ENCODE data around the gene CRACR2B.

The CRACR2B gene

DNA sequence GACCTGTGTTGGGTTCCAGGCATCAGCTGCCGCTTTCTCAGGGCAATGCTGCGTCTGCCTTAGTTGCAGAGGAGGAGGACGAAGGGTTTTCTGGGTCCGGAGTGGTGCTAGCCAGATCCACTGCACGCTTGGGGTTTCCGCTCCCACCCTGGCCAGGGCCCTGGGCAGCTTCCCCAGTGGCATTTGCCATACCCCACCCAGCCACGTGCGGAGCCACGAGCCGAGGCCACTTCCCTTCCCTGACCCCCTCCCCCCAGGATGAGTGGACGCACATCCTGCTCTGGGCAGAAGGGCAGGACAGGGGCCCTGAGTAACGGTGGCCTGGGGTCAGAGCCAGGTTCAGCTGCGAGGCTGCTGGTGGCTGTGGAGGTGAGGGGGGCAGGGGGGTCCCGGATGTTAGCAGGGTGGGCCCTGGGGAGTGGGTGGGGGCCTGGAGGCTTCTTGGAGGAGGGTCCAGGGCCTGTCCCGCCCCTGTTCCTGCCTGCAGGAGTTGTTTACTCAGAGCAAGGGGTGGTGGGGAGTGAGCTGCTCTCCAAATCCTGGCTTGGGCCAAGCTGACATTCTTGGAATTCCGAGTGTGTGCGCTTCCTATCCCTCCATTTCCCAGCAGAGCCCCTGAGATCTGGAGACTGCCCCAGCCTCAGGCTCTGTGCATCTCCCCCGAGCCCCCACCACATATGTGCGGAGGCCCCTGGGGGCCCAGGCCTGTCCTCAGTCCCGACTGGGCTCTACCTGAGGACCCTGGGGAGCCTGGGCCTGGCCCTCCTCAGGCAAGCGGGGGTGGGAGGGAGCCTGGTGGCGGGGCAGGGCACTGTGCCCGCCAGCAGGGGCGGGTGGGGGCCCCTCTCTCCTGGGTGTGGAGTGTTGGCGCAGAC lies 16.3 kb downstream of the CRACR2B start:
- Histone ChIP-seq H3K4me1 (ENCODE audit: low read length) (peaks cover 14% of the 10 kb centered on the region), H3K27ac (ENCODE audit: low read length) (no peak overlapping the region), H3K9ac (ENCODE audit: low read length) (no peak overlapping the region), H3K4me2 (ENCODE audit: low read depth, low read length) (no peak overlapping the region), H3K79me2 (ENCODE audit: low read length) (peaks cover 31% of the 10 kb centered on the region), H3K36me3 (replicated peaks; ENCODE audit: insufficient read depth, low read length) (0 out of 2 replicates have a peak, but pooled peaks cover 4% of the 10 kb centered on the region), H2AFZ (ENCODE audit: low read length) (no peak overlapping the region), H3K4me3 (ENCODE audit: low read length) (no peak overlapping the region), H4K20me1 (ENCODE audit: insufficient read depth, low read length) (peaks cover 9% of the 10 kb centered on the region), H3F3A (ENCODE audit: insufficient read depth, low read length) (no peaks in the 10 kb centered on the region), H3K9me3 (replicated peaks; ENCODE audit: insufficient read depth, low read length) (no peaks in the 10 kb centered on the region), H3K27me3 (replicated peaks; ENCODE audit: insufficient read depth, low read length) (peaks cover 47% of the 10 kb centered on the region), H3K9me2 (replicated peaks; ENCODE audit: insufficient read depth, low read length) (no peaks in the 10 kb centered on the region)
- TF ChIP-seq EZH2 (optimal IDR thresholded peaks at IDR 0.05; ENCODE audit: low read depth, low read length) (no peak), EZH2phosphoT487 (IDR thresholded peaks at IDR 0.05; ENCODE audit: low read length) (no peak)
- TF ChIP-seq, protein P1, sequence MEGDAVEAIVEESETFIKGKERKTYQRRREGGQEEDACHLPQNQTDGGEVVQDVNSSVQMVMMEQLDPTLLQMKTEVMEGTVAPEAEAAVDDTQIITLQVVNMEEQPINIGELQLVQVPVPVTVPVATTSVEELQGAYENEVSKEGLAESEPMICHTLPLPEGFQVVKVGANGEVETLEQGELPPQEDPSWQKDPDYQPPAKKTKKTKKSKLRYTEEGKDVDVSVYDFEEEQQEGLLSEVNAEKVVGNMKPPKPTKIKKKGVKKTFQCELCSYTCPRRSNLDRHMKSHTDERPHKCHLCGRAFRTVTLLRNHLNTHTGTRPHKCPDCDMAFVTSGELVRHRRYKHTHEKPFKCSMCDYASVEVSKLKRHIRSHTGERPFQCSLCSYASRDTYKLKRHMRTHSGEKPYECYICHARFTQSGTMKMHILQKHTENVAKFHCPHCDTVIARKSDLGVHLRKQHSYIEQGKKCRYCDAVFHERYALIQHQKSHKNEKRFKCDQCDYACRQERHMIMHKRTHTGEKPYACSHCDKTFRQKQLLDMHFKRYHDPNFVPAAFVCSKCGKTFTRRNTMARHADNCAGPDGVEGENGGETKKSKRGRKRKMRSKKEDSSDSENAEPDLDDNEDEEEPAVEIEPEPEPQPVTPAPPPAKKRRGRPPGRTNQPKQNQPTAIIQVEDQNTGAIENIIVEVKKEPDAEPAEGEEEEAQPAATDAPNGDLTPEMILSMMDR (IDR thresholded peaks at IDR 0.05; ENCODE audit: low read length) = no peak
- no peak for DNase-seq

DNA sequence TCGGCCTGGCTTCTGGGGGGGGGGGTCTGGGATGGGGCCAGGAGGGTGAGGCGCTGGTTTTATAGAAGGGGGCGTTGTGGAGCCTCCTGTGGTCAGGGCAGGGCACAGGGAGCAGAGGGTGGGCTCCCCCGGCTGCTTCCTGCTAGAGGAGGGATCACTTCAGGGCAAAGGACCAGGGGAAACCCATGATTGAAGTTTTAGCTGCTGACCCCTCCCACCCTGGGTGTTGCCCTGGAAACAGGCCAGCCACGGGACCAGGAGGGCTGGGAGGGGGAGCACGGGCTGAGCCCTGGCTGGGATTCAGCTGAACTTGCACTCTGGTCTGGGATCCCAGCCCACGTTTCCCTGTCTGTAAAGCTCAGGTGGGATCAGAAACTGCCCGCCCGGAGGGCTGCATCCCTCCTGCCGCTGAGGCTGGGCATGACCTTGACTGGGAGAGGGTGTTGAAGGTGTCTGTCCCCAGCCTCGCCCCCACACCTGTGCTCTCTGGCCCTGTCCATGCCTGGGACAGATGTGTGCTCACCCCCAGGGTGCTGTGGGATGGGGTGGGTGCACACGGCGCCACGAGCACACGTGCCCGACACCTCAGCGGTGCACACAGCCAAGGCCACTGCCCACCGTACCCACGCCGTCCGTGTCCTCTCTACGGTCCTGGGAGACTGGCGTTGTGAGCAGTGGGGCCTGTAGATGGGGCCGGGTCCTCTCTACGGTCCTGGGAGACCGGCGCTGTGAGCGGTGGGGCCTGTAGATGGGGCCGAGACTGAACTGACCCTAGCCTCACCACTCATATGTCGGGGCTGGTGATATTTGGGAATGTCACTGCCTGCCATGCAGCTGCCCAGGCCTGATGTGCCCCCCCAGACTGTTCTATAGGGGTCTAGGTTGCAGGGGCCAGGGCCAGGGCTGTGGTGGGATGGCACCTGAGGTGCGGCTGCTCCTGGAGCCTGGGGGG lies 17.2 kb downstream of the CRACR2B start:
- no peak overlapping the region for H3K4me2 ChIP-seq (ENCODE audit: low read depth, low read length)
- H3F3A ChIP-seq (ENCODE audit: insufficient read depth, low read length) = no peaks in the 10 kb centered on the region
- no peaks in the 10 kb centered on the region for H3K9me3 ChIP-seq (replicated peaks; ENCODE audit: insufficient read depth, low read length)
- H4K20me1 ChIP-seq (ENCODE audit: insufficient read depth, low read length) = peaks cover 9% of the 10 kb centered on the region
- TF ChIP-seq, protein P1 (IDR thresholded peaks at IDR 0.05; ENCODE audit: low read length) = no peak
- no peak for TF ChIP-seq EZH2phosphoT487 (IDR thresholded peaks at IDR 0.05; ENCODE audit: low read length)
- no peak for TF ChIP-seq EZH2 (optimal IDR thresholded peaks at IDR 0.05; ENCODE audit: low read depth, low read length)
- 0 out of 2 replicates have a peak, but pooled peaks cover 3% of the 10 kb centered on the region for H3K36me3 ChIP-seq (replicated peaks; ENCODE audit: insufficient read depth, low read length)
- H3K27me3 ChIP-seq (replicated peaks; ENCODE audit: insufficient read depth, low read length) = peaks cover 50% of the 10 kb centered on the region
- no peak overlapping the region for H3K27ac ChIP-seq (ENCODE audit: low read length)
- no peak for DNase-seq
- H3K4me1 ChIP-seq (ENCODE audit: low read length) = peaks cover 14% of the 10 kb centered on the region
- H3K79me2 ChIP-seq (ENCODE audit: low read length) = peaks cover 23% of the 10 kb centered on the region
- no peak overlapping the region for H3K9ac ChIP-seq (ENCODE audit: low read length)
- no peaks in the 10 kb centered on the region for H3K9me2 ChIP-seq (replicated peaks; ENCODE audit: insufficient read depth, low read length)
- no peak overlapping the region for H2AFZ ChIP-seq (ENCODE audit: low read length)
- no peak overlapping the region for H3K4me3 ChIP-seq (ENCODE audit: low read length)

DNA sequence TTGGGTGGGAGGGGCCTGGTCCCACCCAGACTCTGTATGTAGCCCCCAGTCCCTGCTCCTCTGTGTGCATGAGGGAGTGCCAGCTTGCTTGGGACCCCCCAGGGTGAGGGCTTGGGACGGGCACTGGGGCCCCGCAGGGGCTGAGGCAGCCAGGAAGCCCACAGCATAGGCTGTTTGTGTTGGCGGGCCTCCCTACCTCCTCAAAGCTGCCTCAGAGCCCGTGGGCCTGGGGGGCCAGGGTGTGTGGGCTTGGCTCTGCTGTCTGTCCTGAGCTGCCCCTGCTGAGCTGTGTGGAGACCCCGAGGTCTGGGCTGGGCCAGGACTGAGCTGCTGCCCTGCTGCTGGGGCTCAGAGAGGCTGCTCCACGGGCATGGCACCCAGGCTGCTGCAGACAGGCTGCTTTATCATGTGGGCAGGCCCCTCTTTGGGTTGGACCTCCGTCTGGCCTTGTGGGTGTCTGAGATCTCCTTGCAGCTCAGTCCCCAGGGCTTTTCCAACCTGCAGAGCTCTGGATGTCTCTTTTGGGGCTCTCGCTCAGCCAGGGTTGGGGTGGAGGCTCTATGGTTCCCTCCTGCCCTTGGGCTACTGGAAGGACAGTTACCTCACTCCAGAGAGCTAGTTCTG lies 18.3 kb downstream of the CRACR2B start:
- TF ChIP-seq, protein P1 (IDR thresholded peaks at IDR 0.05; ENCODE audit: low read length) = no peak
- TF ChIP-seq EZH2 (optimal IDR thresholded peaks at IDR 0.05; ENCODE audit: low read depth, low read length) (no peak), EZH2phosphoT487 (IDR thresholded peaks at IDR 0.05; ENCODE audit: low read length) (no peak)
- Histone ChIP-seq H3K79me2 (ENCODE audit: low read length) (peaks cover 13% of the 10 kb centered on the region), H3K4me2 (ENCODE audit: low read depth, low read length) (no peak overlapping the region), H3K36me3 (replicated peaks; ENCODE audit: insufficient read depth, low read length) (no peaks in the 10 kb centered on the region), H3K27me3 (replicated peaks; ENCODE audit: insufficient read depth, low read length) (peaks cover 61% of the 10 kb centered on the region), H3K4me3 (ENCODE audit: low read length) (no peak overlapping the region), H2AFZ (ENCODE audit: low read length) (no peak overlapping the region), H3K9me3 (replicated peaks; ENCODE audit: insufficient read depth, low read length) (no peaks in the 10 kb centered on the region), H3K27ac (ENCODE audit: low read length) (no peak overlapping the region), H3K9ac (ENCODE audit: low read length) (no peak overlapping the region), H3K4me1 (ENCODE audit: low read length) (peaks cover 8% of the 10 kb centered on the region), H3K9me2 (replicated peaks; ENCODE audit: insufficient read depth, low read length) (no peaks in the 10 kb centered on the region), H4K20me1 (ENCODE audit: insufficient read depth, low read length) (peaks cover 4% of the 10 kb centered on the region; the same call in 1 of the 2 replicates), H3F3A (ENCODE audit: insufficient read depth, low read length) (no peaks in the 10 kb centered on the region)
- DNase-seq = no peak
